ENCODE results near the gene OSTC. TPM values are rescaled to one million over a fixed set of nuclear protein-coding genes. Genes with fewer than 3 reads are reported as not detected.

The OSTC gene
- total RNA-seq, 1 experiment from 2014 or later: 105 TPM

DNA sequence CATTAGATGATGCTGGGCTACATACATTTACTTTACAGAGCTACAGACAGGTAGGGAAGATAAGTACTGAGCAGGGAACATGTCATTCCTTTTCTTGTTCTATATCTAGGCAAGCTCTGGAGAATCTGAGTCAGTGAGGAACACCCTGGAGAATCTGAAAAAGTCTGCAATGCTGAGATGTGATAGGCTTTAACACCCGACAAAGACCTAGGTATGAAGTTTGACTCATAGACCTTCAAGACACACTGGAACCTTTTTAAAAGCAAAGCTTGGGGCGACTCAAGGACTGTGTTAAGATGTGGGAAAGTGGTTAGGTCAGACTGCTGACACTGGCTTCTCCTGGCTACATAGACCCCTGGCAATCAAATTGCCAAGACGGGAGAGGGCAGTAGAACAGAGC lies 42.8 kb downstream of the OSTC start:
- CTCF ChIA-PET: no interaction called here

More for the DNA sequence above, 42.8 kb downstream of the OSTC start:
- no peak overlapping the region for H3K4me2 ChIP-seq (ENCODE audit: low read length)
- H3K27me3 ChIP-seq (ENCODE audit: insufficient read depth, low read length): no peaks in the 10 kb centered on the region
- ChIA-PET RAD21 (ENCODE audit: low non-redundant PET in 1 of 2, low total read pairs in 2 of 2, uncharacterized antibody in 2 of 2, unreplicated experiment in 2 of 2) (no interaction called here), POLR2A (no interaction called here)
- H3K36me3 ChIP-seq (ENCODE audit: control insufficient read depth in 1 of 2, insufficient read depth in 2 of 2, low read length in 2 of 2): no peaks in the 10 kb centered on the region
- TF ChIP-seq, protein P1, sequence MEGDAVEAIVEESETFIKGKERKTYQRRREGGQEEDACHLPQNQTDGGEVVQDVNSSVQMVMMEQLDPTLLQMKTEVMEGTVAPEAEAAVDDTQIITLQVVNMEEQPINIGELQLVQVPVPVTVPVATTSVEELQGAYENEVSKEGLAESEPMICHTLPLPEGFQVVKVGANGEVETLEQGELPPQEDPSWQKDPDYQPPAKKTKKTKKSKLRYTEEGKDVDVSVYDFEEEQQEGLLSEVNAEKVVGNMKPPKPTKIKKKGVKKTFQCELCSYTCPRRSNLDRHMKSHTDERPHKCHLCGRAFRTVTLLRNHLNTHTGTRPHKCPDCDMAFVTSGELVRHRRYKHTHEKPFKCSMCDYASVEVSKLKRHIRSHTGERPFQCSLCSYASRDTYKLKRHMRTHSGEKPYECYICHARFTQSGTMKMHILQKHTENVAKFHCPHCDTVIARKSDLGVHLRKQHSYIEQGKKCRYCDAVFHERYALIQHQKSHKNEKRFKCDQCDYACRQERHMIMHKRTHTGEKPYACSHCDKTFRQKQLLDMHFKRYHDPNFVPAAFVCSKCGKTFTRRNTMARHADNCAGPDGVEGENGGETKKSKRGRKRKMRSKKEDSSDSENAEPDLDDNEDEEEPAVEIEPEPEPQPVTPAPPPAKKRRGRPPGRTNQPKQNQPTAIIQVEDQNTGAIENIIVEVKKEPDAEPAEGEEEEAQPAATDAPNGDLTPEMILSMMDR (IDR thresholded peaks at IDR 0.05 in 2 of 3, conservative IDR thresholded peaks at IDR 0.05 in 1 of 3; ENCODE audit: borderline replicate concordance in 1 of 3, insufficient read depth in 1 of 3, low read depth in 2 of 3, low read length in 2 of 3): no peak
- TF ChIP-seq EGR1 (IDR thresholded peaks at IDR 0.05; ENCODE audit: low read depth): no peak
- no peak for TF ChIP-seq CBX3 (IDR thresholded peaks at IDR 0.05; ENCODE audit: low read depth)
- no peak for TF ChIP-seq FOSL1 (IDR thresholded peaks at IDR 0.05; ENCODE audit: low read depth)
- no peak for TF ChIP-seq EZH2phosphoT487 (IDR thresholded peaks at IDR 0.05; ENCODE audit: borderline replicate concordance)
- TF ChIP-seq CEBPB (IDR thresholded peaks at IDR 0.05; ENCODE audit: low read depth): no peak
- TF ChIP-seq, protein P2, sequence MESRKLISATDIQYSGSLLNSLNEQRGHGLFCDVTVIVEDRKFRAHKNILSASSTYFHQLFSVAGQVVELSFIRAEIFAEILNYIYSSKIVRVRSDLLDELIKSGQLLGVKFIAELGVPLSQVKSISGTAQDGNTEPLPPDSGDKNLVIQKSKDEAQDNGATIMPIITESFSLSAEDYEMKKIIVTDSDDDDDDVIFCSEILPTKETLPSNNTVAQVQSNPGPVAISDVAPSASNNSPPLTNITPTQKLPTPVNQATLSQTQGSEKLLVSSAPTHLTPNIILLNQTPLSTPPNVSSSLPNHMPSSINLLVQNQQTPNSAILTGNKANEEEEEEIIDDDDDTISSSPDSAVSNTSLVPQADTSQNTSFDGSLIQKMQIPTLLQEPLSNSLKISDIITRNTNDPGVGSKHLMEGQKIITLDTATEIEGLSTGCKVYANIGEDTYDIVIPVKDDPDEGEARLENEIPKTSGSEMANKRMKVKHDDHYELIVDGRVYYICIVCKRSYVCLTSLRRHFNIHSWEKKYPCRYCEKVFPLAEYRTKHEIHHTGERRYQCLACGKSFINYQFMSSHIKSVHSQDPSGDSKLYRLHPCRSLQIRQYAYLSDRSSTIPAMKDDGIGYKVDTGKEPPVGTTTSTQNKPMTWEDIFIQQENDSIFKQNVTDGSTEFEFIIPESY (IDR thresholded peaks at IDR 0.05; ENCODE audit: extremely low read depth, insufficient replicate concordance, low read length): no peak
- TF ChIP-seq, protein P3, sequence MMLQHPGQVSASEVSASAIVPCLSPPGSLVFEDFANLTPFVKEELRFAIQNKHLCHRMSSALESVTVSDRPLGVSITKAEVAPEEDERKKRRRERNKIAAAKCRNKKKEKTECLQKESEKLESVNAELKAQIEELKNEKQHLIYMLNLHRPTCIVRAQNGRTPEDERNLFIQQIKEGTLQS (IDR thresholded peaks at IDR 0.05): no peak
- no peak for TF ChIP-seq JUND (IDR thresholded peaks at IDR 0.05)
- TF ChIP-seq SRF (IDR thresholded peaks at IDR 0.05; ENCODE audit: low read depth): no peak
- TF ChIP-seq TCF7L2 (IDR thresholded peaks at IDR 0.05; ENCODE audit: borderline replicate concordance, extremely low read depth, insufficient read depth, insufficient read length): no peak
- TF ChIP-seq EZH2 (IDR thresholded peaks at IDR 0.05): no peak
- no peak for TF ChIP-seq ELF1 (IDR thresholded peaks at IDR 0.05; ENCODE audit: borderline replicate concordance, low read depth)
- no peak for TF ChIP-seq SP1 (IDR thresholded peaks at IDR 0.05; ENCODE audit: low read depth)
- TF ChIP-seq POLR2A (IDR thresholded peaks at IDR 0.05; ENCODE audit: borderline replicate concordance, extremely low read depth, insufficient read depth, insufficient read length): no peak
- TF ChIP-seq RAD21 (IDR thresholded peaks at IDR 0.05; ENCODE audit: low read depth): no peak
- TF ChIP-seq SIN3A (IDR thresholded peaks at IDR 0.05; ENCODE audit: low read depth): no peak
- no peak for TF ChIP-seq ZNF274 (IDR thresholded peaks at IDR 0.05; ENCODE audit: low read depth, low read length)
- TF ChIP-seq YY1 (IDR thresholded peaks at IDR 0.05; ENCODE audit: extremely low read depth, insufficient replicate concordance, low read depth, low read length): no peak
- no peak overlapping the region for H3K4me3 ChIP-seq (replicated peaks in 1 of 2; ENCODE audit: low read depth in 1 of 2, low read length in 2 of 2)
- no peaks in the 10 kb centered on the region for H3K9me3 ChIP-seq (ENCODE audit: control insufficient read depth in 1 of 2, insufficient read depth in 1 of 2, low read depth in 1 of 2, low read length in 2 of 2)
- intact Hi-C loops (cut with micrococcal nuclease): no loop called here
- H4K20me1 ChIP-seq (ENCODE audit: insufficient read depth): no peaks in the 10 kb centered on the region
- DNase-seq (ENCODE audit: low read depth, low spot score) (no peak), ATAC-seq (no peak)
- H3K27ac ChIP-seq (ENCODE audit: low read depth, low read length): no peak overlapping the region
- no peaks in the 10 kb centered on the region for H3K4me1 ChIP-seq (ENCODE audit: control insufficient read depth in 1 of 2, insufficient read depth in 2 of 2, low read length in 2 of 2)
- no peak overlapping the region for H3K9ac ChIP-seq (ENCODE audit: low read length)
- BruUV-seq (replicated peaks): no TSS peak
- H2AFZ ChIP-seq (ENCODE audit: low read depth, low read length, poor library complexity, severe bottlenecking): no peak overlapping the region
- no peaks in the 10 kb centered on the region for H3K9me2 ChIP-seq (ENCODE audit: insufficient read depth)
- H3K79me2 ChIP-seq (ENCODE audit: insufficient read depth, low read length): no peaks in the 10 kb centered on the region
